NCI-H69 (cell line): ENCODE measurements around the gene CD28.

Experiments
- DNase-seq: peaks from one replicate; lab custom pipeline; 2025; lab: John Stamatoyannopoulos, UW

CD28 gene

DNA sequence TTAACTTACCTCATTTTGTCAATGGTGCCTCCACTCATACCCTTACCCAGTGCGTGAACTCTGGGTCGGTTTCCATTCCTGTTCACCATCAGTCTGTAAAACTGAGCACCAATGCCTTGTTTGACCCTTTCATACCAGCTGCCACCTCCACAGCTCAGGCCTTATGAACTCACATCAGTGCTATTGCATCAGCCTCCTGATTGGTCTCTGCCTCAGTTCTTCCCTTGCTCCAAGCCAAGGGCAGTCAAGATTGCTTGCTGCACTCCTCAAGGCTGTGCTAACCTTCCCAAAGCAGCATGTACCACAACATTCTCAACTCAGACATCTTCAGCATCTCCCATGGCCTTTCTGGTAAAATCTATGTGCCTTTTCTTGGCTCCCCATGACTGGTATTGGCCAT lies 9.3 kb downstream of the CD28 start:
- DNase-seq, result no peak

DNA sequence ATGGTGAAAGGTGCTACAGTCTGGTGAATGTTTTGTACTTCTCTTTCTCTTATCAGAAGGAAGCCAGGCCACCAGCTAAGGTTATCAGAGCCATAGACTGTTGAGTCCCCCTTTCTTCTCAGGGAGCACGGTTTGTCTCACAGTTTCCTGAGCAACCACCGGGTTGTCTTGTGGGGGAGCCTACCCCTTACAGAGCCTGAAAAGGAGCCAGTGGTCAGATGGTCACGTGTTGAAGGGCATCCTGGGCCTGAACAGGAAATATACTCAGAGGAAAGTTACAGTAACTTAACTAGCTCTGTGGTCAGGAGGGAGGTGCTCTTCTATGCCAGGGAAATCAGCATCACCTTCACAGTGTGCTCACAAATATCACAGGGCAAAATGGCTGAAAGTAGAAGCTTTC lies 11.6 kb downstream of the CD28 start:
- DNase-seq, result no peak

DNA sequence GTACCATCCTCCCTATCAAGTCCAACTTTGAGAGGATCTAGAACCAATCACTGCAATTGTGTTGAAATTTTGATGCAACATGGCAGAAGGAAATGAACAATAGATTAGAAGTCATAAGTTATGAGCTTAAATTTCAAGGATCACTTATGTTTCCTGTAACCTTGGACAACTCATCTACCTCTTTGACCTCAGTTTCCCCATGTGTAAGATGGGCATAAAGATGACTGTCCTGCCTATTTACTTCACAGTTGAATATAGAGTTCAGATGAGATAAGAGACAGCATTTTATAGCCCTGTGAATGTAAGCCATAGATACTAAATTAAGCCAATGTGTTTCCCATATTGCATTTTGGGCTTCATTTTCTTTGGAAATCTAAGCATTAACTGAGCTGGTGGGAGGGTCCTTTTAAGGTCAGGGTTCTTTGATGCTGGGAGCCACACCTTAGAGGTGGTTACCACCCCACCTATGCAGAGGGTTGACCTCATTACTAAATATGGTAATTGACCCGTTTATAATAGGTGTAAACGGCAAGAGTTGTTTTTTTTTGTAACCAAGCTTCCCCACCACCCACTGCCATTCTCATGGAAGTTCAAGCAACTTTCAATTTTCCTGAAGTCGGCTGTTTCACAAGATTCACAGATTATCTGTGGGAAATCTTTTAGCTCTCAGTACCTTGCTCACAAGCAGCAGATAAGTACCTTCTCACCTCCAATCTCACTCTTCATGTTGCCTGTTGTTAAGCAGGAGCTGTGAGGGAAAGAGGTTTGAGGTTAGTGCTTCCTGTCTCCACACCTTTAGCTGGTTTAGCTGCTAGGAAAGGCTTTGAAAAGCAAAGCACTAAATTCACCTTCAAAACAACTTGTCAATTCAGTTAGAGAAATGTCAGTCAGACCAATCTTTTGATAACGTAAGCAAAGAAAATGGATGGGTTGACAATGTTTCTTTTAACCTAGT lies 13.3 kb downstream of the CD28 start:
- no peak for DNase-seq

DNA sequence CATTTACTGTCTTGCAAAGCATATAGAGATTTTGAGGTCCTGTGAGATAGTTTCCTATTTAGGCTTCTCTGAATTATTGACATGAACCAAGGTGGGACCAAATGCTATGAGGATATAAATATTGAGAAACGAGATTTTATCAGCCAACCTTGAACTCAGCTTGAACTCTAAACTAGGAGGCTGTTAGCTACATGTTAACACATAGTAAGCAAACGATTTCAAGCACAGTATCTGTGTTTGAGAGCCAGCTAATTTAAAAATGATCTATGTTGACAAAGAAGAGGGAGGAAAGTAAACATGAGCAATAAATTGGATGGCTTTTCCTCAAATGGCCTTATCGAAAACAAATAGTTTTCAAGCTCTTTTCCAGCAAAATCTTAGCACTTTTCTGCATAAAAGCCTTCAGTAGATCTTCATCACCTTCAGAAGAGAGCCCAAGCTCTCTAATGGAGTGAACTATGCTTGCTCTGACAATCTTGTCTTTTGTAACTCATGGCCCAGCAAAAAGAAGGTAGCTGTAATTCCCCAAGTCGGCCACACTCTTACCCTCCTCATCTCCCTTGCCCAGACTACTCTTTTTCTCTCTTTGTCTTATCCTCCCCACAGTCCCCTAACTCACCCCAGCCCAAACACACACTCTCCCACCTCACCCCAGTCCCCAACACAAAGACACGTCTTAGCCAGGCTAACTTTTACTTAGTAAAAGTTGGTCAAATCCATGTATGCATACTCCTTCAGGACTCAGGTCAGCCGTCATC lies 14.7 kb downstream of the CD28 start:
- no peak for DNase-seq

DNA sequence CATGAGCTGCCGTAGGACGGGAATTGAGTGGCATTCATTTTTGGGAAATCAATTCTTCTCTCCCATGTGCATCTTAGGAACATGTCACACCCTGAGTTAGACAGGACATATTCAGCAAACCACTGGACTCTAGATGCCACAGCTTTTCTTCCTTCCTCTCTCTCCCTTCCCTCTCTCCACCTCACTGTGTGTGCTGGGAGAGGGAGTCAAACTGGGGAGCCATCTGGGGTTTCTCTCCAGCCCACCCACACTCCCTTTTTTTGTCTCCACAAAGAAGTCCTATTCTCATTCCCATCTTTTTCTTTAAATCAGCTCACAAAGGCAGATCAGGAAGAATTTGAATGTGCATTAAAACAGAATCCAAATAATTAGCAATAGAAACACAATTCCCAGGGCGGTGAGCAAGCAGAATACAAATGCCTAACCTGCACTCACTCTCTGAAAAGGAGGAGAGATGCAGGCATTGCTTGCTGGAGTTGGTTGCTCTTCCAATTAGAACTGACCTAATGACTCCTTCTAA lies 15.4 kb downstream of the CD28 start:
- no peak for DNase-seq

DNA sequence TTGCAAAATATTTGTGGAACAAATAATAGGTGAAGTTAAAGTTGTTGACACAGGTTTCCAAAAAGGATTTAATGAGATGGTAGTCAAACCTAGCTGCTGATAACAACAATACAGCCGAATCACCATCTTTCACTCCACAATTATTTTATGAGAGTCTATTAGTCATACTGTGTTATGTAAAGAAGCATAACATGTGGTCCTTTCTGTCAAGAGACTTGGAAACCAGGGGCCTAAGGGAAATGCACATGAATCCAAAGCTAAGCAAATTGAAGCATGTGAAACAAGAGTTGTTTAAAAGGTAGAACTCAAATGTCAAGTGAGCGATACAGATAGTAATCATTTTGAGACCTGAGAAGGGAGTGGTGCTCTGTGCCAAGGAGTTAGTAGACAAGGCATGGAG lies 16.0 kb downstream of the CD28 start:
- peak; percentile 23 for DNase-seq

DNA sequence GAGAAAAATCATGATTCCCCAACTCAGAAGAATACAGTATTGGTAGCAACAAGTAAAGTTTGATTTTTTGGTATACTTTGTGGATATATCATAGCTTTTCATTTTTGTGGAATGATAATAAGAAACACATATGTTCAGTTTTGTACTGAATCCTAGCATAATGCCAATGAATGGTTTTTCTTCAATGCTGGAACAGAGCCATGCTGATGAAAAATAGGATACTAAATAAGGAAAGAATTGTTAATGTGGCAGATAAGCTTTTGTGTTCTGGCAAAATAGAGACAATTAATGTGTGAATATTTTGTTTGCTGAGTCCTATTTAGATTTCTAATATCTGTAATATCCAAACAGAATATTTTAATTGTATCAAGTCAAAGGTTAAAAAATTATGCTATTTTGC lies 21.9 kb downstream of the CD28 start:
- DNase-seq, result no peak

DNA sequence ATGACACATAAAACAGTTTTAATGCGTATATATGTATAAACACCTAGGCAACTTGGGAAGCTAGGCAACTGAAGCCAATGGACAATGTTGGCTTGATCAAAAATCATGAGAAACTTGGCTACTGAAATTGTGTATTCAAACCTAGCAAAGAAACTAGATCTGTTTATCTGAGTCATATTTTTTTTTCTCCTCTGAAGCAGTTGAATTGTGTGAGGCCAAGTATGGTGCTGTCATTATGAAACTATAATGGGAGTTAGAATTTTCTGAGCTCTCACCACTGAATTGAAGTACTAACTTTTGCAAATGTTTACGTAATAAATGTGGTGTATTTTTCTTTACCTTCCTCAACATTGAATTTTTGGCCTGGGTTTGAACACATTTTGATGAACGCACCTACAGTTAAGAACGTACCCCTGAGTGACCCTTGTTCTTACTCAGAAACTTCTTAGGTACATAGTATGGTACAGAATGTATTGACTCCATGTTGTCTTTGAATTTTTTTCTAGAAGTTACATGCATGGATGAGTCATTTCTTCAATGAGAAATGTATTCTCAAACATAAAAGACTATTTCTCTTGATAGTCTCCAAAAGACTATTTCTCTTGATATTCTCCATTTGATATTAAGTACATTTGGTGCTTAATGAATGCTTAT lies 23.8 kb downstream of the CD28 start:
- DNase-seq, result no peak

DNA sequence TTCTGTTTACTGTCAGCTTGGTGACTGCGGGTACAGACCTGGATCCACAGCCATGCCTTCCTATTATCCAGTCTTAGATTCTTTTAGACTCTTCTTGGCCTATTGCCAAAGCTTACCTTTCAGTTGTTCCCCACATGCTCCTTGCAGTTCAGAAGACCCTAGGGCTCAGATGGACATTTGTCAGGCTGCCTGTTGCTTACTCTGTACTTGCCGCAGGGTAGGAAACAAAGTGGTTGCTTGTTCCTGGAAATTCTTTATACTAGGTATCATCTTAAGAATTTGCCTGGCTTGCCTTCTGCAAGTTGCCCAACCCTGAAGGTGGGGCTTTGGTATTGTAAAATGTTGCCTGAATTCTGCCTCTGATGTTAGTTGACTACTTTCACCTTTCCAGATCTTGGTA lies 24.4 kb downstream of the CD28 start:
- DNase-seq, result peak; percentile 3

DNA sequence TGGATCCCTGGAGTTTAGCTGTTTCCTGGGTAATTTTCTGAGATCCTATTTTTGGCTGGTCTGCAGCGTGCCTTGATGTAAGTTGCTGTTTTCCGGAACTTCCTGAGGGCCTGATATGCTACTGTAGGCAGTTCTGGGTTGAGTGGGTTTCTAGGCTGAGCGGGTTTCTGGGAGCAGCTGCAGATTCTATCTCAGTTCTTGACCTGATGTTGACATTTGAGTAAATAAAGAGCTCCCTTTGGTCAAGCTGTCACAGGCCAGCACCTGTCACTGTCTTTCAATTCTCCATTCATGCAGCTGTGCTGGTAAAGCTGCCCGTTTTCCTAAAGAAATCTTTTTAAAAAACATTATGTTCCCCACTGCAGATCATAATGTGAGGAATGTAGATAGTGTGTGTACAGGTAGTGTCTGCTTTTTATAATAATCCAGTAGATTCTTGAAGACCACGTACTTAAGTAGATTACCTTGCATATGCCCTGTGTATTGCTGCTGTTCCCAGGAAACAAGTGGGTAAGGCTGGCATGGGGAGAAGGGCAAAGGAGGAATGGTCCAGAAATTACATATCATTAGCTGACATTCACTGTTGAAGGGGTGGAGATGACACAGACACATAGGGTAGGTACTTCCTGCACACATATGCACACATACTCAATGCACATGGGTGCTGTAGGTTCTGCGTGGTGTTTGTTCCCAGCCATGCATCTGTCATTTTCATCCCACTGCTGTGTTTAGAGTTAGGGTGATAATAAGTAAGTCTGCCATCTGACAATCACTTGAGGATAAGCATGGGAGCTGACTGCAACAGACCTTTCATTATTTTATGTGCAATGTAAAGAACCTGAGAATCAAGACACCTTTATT lies 25.9 kb downstream of the CD28 start:
- DNase-seq, result no peak

DNA sequence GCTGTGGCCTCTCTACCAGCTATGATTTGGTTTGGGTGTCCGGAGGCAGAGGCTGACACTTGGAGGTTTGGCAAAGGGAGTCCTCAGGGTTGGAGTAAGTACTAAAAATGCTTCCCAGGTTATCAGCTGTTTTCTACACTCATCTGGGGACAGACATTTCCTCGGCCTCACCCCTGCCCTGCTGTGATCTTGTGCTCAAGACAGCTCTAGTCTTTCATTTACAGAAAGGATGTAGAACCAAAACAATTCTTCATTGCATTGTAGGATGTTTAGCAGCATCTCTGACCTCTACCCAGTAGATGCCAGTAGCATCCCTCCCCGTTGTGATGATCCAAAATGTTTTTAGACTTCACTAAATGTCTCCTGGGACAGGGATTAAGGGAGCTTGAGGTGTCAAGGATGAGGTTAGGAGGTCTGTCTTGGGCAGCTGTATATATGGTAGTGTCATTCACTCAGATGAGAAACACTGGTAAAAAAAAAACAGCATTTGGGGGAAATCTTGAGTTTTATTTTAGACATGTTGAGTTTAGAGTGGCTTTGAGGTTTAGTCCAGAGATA lies 26.6 kb downstream of the CD28 start:
- no peak for DNase-seq

DNA sequence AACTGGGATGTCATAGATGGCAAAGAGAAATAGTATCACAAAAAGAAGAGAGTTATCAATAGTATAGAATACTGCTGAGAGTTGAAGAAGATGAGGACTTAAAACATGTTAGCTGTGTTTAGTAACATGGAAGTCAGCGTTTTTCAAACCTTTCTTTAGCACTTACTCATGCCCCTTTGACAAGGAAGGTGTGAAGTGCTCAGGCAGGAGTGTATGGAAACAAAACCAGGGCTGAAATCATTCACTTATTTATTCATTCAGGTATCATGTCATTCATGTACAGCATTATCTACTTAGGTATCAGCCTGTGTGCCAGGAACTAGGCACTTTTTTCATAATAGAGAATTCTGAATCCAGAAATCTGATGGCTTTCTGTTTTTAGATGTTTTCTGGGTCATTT lies 27.2 kb downstream of the CD28 start:
- DNase-seq, result no peak

DNA sequence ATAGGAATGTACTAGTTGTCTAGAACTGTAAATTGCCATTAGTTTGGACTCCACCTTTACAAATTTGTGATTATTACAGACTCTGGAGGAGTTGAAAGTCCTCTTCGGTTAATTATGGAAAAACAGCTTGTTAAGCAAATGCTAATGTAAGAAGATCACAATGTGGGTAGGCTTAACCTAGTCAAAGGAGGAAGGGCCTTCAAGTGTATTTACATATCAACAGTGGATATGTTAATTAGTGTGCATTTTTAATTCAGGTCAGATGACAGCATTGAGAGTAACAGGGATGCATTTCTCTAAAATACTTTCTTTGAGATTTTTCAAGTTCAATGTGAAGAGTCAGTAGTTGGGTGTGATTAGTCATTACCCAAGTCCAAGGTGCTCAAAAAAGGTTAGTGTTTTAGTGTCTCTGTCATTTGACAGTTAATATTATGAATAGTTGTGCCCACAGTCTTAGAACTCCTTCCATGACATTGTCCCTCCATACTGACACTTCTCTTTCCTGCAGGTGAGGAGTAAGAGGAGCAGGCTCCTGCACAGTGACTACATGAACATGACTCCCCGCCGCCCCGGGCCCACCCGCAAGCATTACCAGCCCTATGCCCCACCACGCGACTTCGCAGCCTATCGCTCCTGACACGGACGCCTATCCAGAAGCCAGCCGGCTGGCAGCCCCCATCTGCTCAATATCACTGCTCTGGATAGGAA lies 28.0 kb downstream of the CD28 start:
- no peak for DNase-seq

DNA sequence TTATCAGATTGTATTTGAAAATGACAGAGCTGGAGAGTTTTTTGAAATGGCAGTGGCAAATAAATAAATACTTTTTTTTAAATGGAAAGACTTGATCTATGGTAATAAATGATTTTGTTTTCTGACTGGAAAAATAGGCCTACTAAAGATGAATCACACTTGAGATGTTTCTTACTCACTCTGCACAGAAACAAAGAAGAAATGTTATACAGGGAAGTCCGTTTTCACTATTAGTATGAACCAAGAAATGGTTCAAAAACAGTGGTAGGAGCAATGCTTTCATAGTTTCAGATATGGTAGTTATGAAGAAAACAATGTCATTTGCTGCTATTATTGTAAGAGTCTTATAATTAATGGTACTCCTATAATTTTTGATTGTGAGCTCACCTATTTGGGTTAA lies 30.9 kb downstream of the CD28 start:
- DNase-seq, result no peak

DNA sequence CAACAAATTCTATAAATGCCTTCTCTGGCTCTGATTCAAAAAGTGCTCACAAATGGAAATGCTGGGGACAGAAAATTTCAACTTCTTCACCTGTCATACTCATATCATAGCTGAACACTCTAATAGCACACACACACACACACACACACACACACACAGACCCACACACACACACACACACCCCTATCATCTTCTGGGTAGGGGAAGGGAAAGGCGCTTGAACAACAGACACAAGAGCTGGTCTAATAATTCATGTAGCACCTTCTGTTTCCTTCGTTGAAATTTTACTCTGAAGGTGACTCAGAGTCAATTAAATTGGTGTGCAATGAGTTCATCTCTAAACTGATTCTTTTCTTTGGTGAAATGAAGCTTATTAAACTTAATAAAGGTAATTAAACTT lies 32.9 kb downstream of the CD28 start:
- no peak for DNase-seq

DNA sequence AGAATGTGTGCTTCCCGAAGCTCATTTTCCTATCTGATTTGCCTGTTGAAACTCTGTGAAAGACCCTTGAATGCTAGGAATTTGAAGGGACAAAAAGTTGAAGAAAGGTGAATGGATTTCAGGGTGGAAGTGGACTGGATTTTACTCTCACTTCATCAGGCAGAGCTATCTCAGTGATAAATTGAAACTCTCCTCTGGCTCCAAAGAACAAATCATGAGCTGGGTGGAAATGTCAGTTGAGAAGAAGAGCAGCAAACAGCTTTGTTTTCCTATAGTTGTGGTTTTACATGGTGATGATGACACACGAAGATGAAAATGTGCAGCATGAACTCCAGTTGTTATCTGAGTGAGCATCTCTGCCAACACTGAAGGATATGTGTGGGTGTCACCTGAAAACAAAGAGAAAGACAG lies 34.4 kb downstream of the CD28 start:
- no peak for DNase-seq

DNA sequence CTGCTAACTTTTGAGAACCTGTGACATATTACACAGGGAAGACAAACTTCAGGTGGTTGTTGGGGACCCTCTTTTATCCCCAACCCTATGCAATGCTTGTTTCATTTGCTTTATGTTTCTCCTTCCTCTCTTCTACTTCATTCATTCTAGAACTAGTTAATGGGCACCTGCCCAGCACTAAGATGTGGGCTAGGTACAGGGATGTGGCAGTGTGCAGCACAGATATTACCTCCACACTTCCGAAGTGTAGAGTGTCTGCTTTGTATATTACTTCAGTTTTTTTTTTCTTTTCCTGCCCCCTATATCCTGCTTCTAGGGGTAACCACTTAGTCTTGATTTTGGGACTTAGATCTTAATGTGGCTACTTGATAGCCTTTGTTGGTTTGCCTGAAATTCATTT lies 35.1 kb downstream of the CD28 start:
- DNase-seq, result no peak

DNA sequence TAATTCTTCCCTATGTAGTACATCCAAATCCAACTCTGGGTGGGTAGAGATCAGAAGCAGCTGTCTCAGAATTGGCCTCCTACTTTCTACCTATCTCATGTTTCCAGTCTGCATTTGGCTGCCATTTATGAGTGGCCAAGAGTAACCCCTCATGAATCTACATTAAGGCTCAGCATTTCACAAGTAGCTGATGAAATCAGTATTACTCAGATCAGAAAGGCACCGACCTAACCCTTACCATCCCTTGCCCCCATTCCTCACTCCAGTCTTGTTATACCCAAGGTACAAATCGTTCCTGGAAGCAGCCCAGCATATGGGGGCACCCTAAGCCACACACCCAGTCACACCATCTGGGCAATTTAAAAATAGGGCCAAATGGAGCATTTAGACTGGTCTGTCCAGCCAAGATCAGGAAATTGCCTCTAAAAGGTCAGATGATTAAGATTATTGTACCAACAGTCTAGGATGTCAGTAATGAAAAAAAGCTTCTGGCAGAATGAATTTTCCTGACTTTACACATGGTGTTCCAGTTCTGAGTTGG lies 37.1 kb downstream of the CD28 start:
- no peak for DNase-seq

DNA sequence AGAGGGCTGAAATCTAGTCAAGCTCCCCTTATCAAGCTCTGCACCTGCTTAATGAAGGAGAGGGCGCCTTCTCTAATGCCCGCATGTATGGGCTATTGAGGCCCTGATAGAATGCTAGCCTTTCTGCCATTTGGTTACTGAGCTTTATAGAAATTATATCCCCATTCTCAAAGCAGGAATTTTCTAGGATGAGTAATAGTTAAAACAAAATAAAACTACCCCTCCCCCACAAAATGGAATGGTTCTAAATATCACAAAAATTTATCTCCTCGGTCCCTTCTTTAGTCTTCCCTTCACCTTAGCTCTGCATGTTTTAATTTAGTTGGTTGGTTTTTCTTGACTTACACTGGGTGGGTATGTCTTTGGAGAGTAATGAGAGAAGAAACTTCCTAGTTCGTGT lies 37.7 kb downstream of the CD28 start:
- no peak for DNase-seq

DNA sequence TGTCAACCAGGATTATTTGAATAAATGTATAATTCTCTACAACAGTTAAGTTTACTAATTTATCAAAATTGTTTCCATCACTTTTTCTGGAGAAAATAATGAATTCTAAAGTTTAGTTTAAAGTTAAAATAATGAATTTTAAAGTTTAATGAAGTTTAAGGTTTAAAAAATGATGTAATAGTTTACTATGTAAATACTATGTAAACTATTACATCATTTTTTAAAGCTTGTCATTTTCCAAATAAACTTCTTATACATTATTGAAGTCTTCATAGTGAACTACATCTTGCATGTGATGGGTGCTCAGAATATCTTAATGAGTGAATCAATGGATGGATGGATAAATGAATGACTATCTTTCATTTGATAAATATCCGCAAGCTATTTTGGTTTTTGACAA lies 38.8 kb downstream of the CD28 start:
- no peak for DNase-seq
